Testis (tissue), 3 donors: ENCODE results near the gene NUP214. TPM values are rescaled to one million over a fixed set of nuclear protein-coding genes. Genes with fewer than 3 reads are reported as not detected.

Experiments
- DNase-seq: peaks from one replicate; pipeline ENCODE4 v3.0.0-alpha.2; 2019
- H3K27ac ChIP-seq, 2 donors: fragments of 200-600 bp; sonication (generic); one replicate each; pipeline ENCODE4 v1.5.1; 2019
- H3K27me3 ChIP-seq: fragments of 200-600 bp; sonication (generic); one replicate; pipeline ENCODE4 v1.5.1; 2019
- H3K36me3 ChIP-seq: fragments of 200-600 bp; sonication (generic); one replicate; pipeline ENCODE4 v1.5.1; 2017; ENCODE audit warnings: low read depth; ENCODE audit errors: missing control alignments
- H3K4me1 ChIP-seq: fragments of 200-600 bp; sonication (generic); one replicate; pipeline ENCODE4 v1.5.1; 2019
- H3K4me3 ChIP-seq, 2 donors: fragments of 200-600 bp; sonication (generic); one replicate each; pipeline ENCODE4 v1.5.1; 2017 to 2019
- H3K9me3 ChIP-seq: fragments of 200-600 bp; sonication (generic); one replicate; pipeline ENCODE4 v1.5.1; 2017
- POLR2A ChIP-seq: fragments of 450-650 bp; IDR thresholded peaks from one replicate; pipeline ENCODE4 v1.6.1; 2017; ENCODE audit warnings: antibody characterized with exemption, mild to moderate bottlenecking, moderate library complexity
- WGBS, 2 donors: methylation state at CpG; one replicate each; pipeline ENCODE4 v1.1.5; 2018; 5-methylcytosine and 5-hydroxymethylcytosine counted together
- intact Hi-C: fragments of 100-400 bp; cut with DNase I; formaldehyde crosslinking; loops from one replicate; pipeline ENCODE4 v1.15.1; 2023; ENCODE audit warnings: low total_unique reads
- polyA plus RNA-seq: library from polyadenylated mRNA; stranded (reverse); fragments of 350-450 nt; fragmentation: Illumina TruSeq; extraction: RNeasy Lipid Tissue Mini Kit (QIAGEN cat#74804); gene quantifications from one replicate; pipeline ENCODE4 v1.2.3, GENCODE V29; 2014; ENCODE audit warnings: low read depth, low replicate concordance; ENCODE audit not compliant: insufficient read depth
- total RNA-seq, 2 donors: library from RNA; depleted of rRNA; stranded (reverse); fragments of >200 nt; gene quantifications; one replicate each; pipeline ENCODE4 v1.2.3, GENCODE V29; 2016
- TF ChIP-seq, protein P1 (sequence below), 3 experiments: fragments of 450-650 bp in 2 of 3; fragments of 200-600 bp in 1 of 3; sonication (generic) in 1 of 3; IDR thresholded peaks; one replicate each; pipeline ENCODE4 v1.5.1; 2016 to 2019; ENCODE audit warnings: antibody characterized with exemption in 3 of 3, mild to moderate bottlenecking in 2 of 3, moderate library complexity in 1 of 3

The NUP214 gene
- total and polyA plus RNA-seq, 3 donors from 2014 or later: 190 to 250 (median 237) TPM

- Histone ChIP-seq H3K9me3 (no peaks in the 10 kb centered on the region), H3K27me3 (no peaks in the 10 kb centered on the region), H3K27ac (no peak overlapping the region), H3K36me3 (no peaks in the 10 kb centered on the region), H3K4me3 (no peak overlapping the region), H3K4me1 (no peaks in the 10 kb centered on the region)
- DNase-seq: no peak
- WGBS, 2 donors: 83 to 89% methylated on average over 8 to 9 of the region's 9 CpGs
- intact Hi-C loops: no loop called here
- TF ChIP-seq, protein P1, sequence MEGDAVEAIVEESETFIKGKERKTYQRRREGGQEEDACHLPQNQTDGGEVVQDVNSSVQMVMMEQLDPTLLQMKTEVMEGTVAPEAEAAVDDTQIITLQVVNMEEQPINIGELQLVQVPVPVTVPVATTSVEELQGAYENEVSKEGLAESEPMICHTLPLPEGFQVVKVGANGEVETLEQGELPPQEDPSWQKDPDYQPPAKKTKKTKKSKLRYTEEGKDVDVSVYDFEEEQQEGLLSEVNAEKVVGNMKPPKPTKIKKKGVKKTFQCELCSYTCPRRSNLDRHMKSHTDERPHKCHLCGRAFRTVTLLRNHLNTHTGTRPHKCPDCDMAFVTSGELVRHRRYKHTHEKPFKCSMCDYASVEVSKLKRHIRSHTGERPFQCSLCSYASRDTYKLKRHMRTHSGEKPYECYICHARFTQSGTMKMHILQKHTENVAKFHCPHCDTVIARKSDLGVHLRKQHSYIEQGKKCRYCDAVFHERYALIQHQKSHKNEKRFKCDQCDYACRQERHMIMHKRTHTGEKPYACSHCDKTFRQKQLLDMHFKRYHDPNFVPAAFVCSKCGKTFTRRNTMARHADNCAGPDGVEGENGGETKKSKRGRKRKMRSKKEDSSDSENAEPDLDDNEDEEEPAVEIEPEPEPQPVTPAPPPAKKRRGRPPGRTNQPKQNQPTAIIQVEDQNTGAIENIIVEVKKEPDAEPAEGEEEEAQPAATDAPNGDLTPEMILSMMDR (IDR thresholded peaks at IDR 0.05): no peak
- TF ChIP-seq POLR2A: no peak
Observed at GRCh38 chr9:131233995-131234394, 108.6 kb downstream of the NUP214 start.

DNA sequence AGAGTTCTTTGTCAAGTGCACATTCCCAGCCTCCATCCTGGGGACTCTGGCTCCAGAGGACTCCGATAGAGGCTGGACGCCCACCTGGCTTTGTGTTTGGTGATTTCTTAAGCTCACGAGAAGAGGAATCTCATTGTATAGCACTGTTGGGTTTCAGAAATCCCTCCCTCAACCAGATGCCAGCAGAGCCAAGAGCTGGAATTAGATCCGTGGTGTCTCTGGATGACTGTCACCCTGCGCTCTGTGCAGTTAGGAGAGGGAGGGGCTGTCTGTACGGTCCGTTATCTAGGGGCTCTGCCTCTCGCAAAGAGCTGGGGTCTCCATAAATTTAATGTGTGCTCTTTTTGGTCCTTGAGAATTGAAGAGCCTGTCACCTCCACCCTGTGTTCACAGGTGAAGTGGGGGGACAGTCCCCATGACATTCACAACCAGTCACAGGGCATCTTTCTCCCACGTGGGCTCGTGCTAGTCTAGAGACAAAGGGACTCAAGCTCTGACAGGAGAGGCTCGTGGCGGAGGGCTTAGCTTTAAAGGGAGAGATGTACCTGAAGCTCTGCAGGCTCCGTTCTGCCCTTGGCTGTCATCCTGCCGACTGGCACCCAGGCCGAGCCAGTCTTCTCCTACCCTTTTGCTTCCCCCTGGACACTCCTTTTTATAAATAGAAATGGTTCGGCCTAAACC lies 109.6 kb downstream of the NUP214 start:
- Histone ChIP-seq H3K9me3 (no peaks in the 10 kb centered on the region), H3K36me3 (no peaks in the 10 kb centered on the region), H3K4me3 (no peak overlapping the region), H3K27me3 (no peaks in the 10 kb centered on the region), H3K27ac (no peak overlapping the region), H3K4me1 (no peaks in the 10 kb centered on the region)
- DNase-seq: no peak
- whole genome bisulfite sequencing, 2 donors: 85 to 91% methylated on average over 12 to 16 of the region's 16 CpGs
- no peak for TF ChIP-seq POLR2A
- intact Hi-C loops: no loop called here

- Histone ChIP-seq H3K27ac (no peak overlapping the region), H3K27me3 (no peaks in the 10 kb centered on the region), H3K9me3 (no peaks in the 10 kb centered on the region), H3K4me1 (no peaks in the 10 kb centered on the region), H3K4me3 (no peak overlapping the region), H3K36me3 (no peaks in the 10 kb centered on the region)
- intact Hi-C loops: no loop called here
- no peak for TF ChIP-seq POLR2A
- TF ChIP-seq, protein P1 (IDR thresholded peaks at IDR 0.05): no peak
- DNase-seq: no peak
- WGBS, 2 donors: 75 to 79% methylated on average over 9 of the region's 9 CpGs
Observed at GRCh38 chr9:131235480-131235851, 110.1 kb downstream of the NUP214 start.

DNA sequence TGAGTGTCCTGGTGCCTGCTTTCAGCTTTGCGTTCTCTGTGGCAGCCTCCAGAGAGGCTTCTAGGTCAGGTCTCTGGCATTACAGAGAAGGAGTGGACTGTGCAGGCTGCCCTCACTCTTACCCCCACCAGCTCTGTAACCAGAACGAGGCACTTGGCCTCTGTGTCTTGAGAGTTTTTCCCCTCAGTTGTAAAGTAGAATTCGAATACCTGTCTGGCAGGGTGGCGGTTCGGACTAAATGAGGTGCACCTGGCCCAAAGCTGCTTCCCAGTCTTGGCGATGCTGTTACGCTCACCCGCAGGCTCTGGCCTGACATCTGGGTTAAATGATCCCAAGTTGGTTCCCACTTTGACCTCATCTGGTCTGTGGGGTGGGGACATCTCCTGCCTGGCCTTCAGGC lies 110.8 kb downstream of the NUP214 start:
- H3K27me3 ChIP-seq: no peaks in the 10 kb centered on the region
- no peaks in the 10 kb centered on the region for H3K9me3 ChIP-seq
- no peak overlapping the region for H3K4me3 ChIP-seq
- H3K27ac ChIP-seq: no peak overlapping the region
- WGBS, 2 donors: 90 to 95% methylated on average over 8 of the region's 8 CpGs
- H3K4me1 ChIP-seq: no peaks in the 10 kb centered on the region
- no peak for DNase-seq
- TF ChIP-seq, protein P1 (IDR thresholded peaks at IDR 0.05): no peak
- TF ChIP-seq POLR2A: no peak
- intact Hi-C loops: no loop called here
- no peaks in the 10 kb centered on the region for H3K36me3 ChIP-seq

DNA sequence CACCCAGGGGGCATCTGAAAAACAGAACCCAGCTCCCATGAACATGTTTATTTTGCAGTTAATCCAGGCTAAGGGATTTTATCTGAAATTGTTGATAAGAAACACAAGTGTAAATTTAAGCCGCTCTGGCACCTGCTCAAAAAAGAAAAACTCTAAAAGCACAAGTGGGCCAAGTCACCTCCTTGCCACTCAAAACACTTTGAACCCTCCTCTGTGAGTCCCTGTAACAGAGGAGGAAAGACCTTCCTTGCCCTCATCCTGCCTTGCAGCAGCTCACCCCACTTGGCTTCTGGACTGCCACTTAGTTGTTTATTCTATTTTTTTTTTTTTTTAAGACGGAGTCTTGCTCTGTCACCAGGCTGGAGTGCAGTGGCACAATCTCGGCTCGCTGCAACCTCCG lies 111.4 kb downstream of the NUP214 start:
- no peaks in the 10 kb centered on the region for H3K36me3 ChIP-seq
- no peak for DNase-seq
- H3K4me3 ChIP-seq: no peak overlapping the region
- 92 to 96% methylated on average over 5 of the region's 5 CpGs for WGBS, 2 donors
- intact Hi-C loops: no loop called here
- no peaks in the 10 kb centered on the region for H3K4me1 ChIP-seq
- no peaks in the 10 kb centered on the region for H3K27me3 ChIP-seq
- no peak overlapping the region for H3K27ac ChIP-seq
- H3K9me3 ChIP-seq: no peaks in the 10 kb centered on the region
- TF ChIP-seq, protein P1 (IDR thresholded peaks at IDR 0.05): no peak
- TF ChIP-seq POLR2A: no peak
